NCI-H2227 (cell line): ENCODE data around the gene DHRS12.

Source experiments
- DNase-seq: peaks from one replicate; lab custom pipeline; 2025; ENCODE audit not compliant: unreplicated experiment; lab: John Stamatoyannopoulos, UW

DHRS12 gene

GRCh38 chr13:51784097-51784496, 19.9 kb downstream of the DHRS12 start:
- no peak for DNase-seq

- DNase-seq: no peak
Measured at GRCh38 chr13:51783428-51784094, 20.4 kb downstream of the DHRS12 start.

GRCh38 chr13:51782026-51782710, 21.8 kb downstream of the DHRS12 start:
- DNase-seq: no peak

- no peak for DNase-seq
Measured at GRCh38 chr13:51781246-51782022, 22.5 kb downstream of the DHRS12 start.

- DNase-seq: no peak
Measured at GRCh38 chr13:51780099-51780498, 23.9 kb downstream of the DHRS12 start.

- DNase-seq: peak; percentile 24
Measured at GRCh38 chr13:51778392-51778791, 25.6 kb downstream of the DHRS12 start.

GRCh38 chr13:51777921-51778320, 26.0 kb downstream of the DHRS12 start:
- DNase-seq: no peak

- no peak for DNase-seq
Measured at GRCh38 chr13:51776179-51776578, 27.8 kb downstream of the DHRS12 start.

GRCh38 chr13:51773515-51773914, 30.4 kb downstream of the DHRS12 start:
- no peak for DNase-seq

GRCh38 chr13:51772781-51773180, 31.2 kb downstream of the DHRS12 start:
- no peak for DNase-seq

GRCh38 chr13:51772105-51772455, 31.9 kb downstream of the DHRS12 start:
- no peak for DNase-seq

- no peak for DNase-seq
Measured at GRCh38 chr13:51771418-51772104, 32.4 kb downstream of the DHRS12 start.

GRCh38 chr13:51770681-51771417, 33.1 kb downstream of the DHRS12 start:
- no peak for DNase-seq

GRCh38 chr13:51770160-51770559, 33.8 kb downstream of the DHRS12 start:
- no peak for DNase-seq

- no peak for DNase-seq
Measured at GRCh38 chr13:51769455-51770127, 34.4 kb downstream of the DHRS12 start.

- DNase-seq: no peak
Measured at GRCh38 chr13:51768976-51769375, 35.0 kb downstream of the DHRS12 start.

- no peak for DNase-seq
Measured at GRCh38 chr13:51768378-51768921, 35.5 kb downstream of the DHRS12 start.

- no peak for DNase-seq
Measured at GRCh38 chr13:51767100-51767499, 36.9 kb downstream of the DHRS12 start.

- no peak for DNase-seq
Measured at GRCh38 chr13:51765142-51765515, 38.8 kb downstream of the DHRS12 start.
